ENCODE results near the gene LCP2. TPM values are rescaled to one million over a fixed set of nuclear protein-coding genes. Genes with fewer than 3 reads are reported as not detected.

The LCP2 gene
- total RNA-seq, 1 experiment from 2014 or later = not detected

GRCh38 chr5:170250810-170251317, 46.7 kb downstream of the LCP2 start:
- Histone ChIP-seq H3K4me2 (ENCODE audit: insufficient read depth, insufficient read length, low read length) (no peak overlapping the region), H3K9me3 (ENCODE audit: control insufficient read depth, low read depth, low read length) (no peaks in the 10 kb centered on the region), H3K56ac (ENCODE audit: insufficient read length, low read depth, low read length) (no peak overlapping the region), H3K79me1 (ENCODE audit: insufficient read depth, low read depth, low read length, poor library complexity, severe bottlenecking) (no peaks in the 10 kb centered on the region), H4K91ac (ENCODE audit: insufficient read length, low read depth, low read length) (no peak overlapping the region), H3K4ac (ENCODE audit: low read depth, low read length) (no peak overlapping the region), H2AK5ac (ENCODE audit: insufficient read length, low read length) (no peak overlapping the region), H4K20me1 (ENCODE audit: control insufficient read depth, insufficient read depth, insufficient read length) (no peaks in the 10 kb centered on the region), H3K9ac (ENCODE audit: extremely low read depth, insufficient read length, low read length) (no peak overlapping the region), H2AFZ (ENCODE audit: low read length) (no peak overlapping the region), H3K23me2 (ENCODE audit: insufficient read length, low read depth, low read length, poor library complexity, severe bottlenecking) (no peaks in the 10 kb centered on the region), H3K14ac (ENCODE audit: insufficient read depth, low read length) (no peak overlapping the region), H3K18ac (ENCODE audit: insufficient read length, low read depth, low read length) (no peak overlapping the region), H3K27me3 (ENCODE audit: insufficient read depth, low read length) (no peaks in the 10 kb centered on the region), H2BK120ac (ENCODE audit: low read depth, low read length, poor library complexity, severe bottlenecking) (no peak overlapping the region), H3K23ac (ENCODE audit: insufficient read length, low read depth, low read length) (no peak overlapping the region), H4K8ac (replicated peaks; ENCODE audit: insufficient read length, low read depth, low read length) (no peak overlapping the region), H3K4me1 (ENCODE audit: insufficient read depth, low read length) (peaks cover 8% of the 10 kb centered on the region; the same call in 1 of the 2 replicates), H3T11ph (ENCODE audit: low read length) (no peak overlapping the region), H3K27ac (ENCODE audit: insufficient read length, low read depth, low read length) (no peak overlapping the region), H3K79me2 (ENCODE audit: insufficient read depth, low read length) (no peaks in the 10 kb centered on the region), H4K5ac (ENCODE audit: insufficient read length, low read depth, low read length) (no peak overlapping the region), H2BK15ac (ENCODE audit: low read depth, low read length) (no peak overlapping the region), H2BK20ac (ENCODE audit: low read depth, low read length, poor library complexity, severe bottlenecking) (no peak overlapping the region), H2BK5ac (ENCODE audit: insufficient read length, low read length) (no peak overlapping the region), H2BK12ac (ENCODE audit: insufficient read length, low read depth, low read length) (no peak overlapping the region)
- peaks cover 2% of the 10 kb centered on the region; the same call in 1 of the 2 replicates for H3K27me3 Mint-ChIP-seq (ENCODE audit: low read depth)
- H3K4me1 Mint-ChIP-seq = peaks cover 54 to 73% of the 10 kb centered on the region in 2 experiments
- peaks cover 0 to 1% of the 10 kb centered on the region in 2 experiments; a peak in 2 of 5 replicates for H3K9me3 Mint-ChIP-seq
- no peak overlapping the region for H3K27ac Mint-ChIP-seq
- no peak for DNase-seq
- no peak for TF ChIP-seq CTCF (conservative IDR thresholded peaks at IDR 0.05)
- no CpG with 5 or more reads among the region's 3 CpGs for WGBS (ENCODE audit: extremely low coverage, insufficient read length, low lambda C conversion rate)
- H3K36me3 Mint-ChIP-seq (ENCODE audit: insufficient read depth in 1 of 3, low read depth in 3 of 3) = peaks cover 0 to 8% (median 0%) of the 10 kb centered on the region in 3 experiments; a peak in 2 of 7 replicates
- no peak overlapping the region for H3K4me3 Mint-ChIP-seq

Data from H9 (cell line).